K562 (cell line): ENCODE data around the gene KIFAP3. TPM values are rescaled to one million over a fixed set of nuclear protein-coding genes. Genes with fewer than 3 reads are reported as not detected.

ENCODE experiments used
- ADNP ChIP-seq: fragments of 200-800 bp; sonication (Bioruptor generic); IDR thresholded peaks from 2 replicates; pipeline ENCODE4 v1.6.1; 2016; ENCODE audit warnings: missing genetic modification characterization, missing compliant biosample characterization
- DMBX1 ChIP-seq: fragments of 250-450 bp; sonication (Bioruptor Pico); IDR thresholded peaks from 2 replicates; pipeline ENCODE4 v1.8.0; 2022; ENCODE audit warnings: inconsistent platforms, mild to moderate bottlenecking, moderate library complexity, borderline replicate concordance
- E2F3 ChIP-seq: fragments of 250-450 bp; sonication (Bioruptor Pico); IDR thresholded peaks from 2 replicates; pipeline ENCODE4 v1.4.0; 2020; ENCODE audit warnings: mild to moderate bottlenecking
- GATAD2B ChIP-seq: fragments of 450-650 bp; IDR thresholded peaks from 2 replicates; pipeline ENCODE4 v1.6.1; 2017; ENCODE audit warnings: mild to moderate bottlenecking, borderline replicate concordance
- KDM5B ChIP-seq: fragments of 200-600 bp; sonication (generic); IDR thresholded peaks from 2 replicates; pipeline ENCODE4 v1.6.1; 2012; ENCODE audit warnings: low read depth, mild to moderate bottlenecking, moderate library complexity, low read length, control low read depth, inconsistent platforms; ENCODE audit not compliant: insufficient replicate concordance
- NR2C2 ChIP-seq, 2 experiments: fragments of 200-800 bp in 1 of 2; sonication (Bioruptor generic) in 1 of 2; sonication (generic) in 1 of 2; formaldehyde crosslinking in 1 of 2; IDR thresholded peaks; 2 replicates each; pipeline versions ENCODE4 v1.6.1 to v1.8.0; 2016 to 2022; ENCODE audit warnings: mild to moderate bottlenecking in 1 of 2, missing compliant biosample characterization in 1 of 2, missing genetic modification characterization in 1 of 2, missing genetic modification reagents in 1 of 2
- NR4A1 ChIP-seq, 2 experiments: fragments of 250-450 bp in 1 of 2; fragments of 450-650 bp in 1 of 2; sonication (Bioruptor Pico) in 1 of 2; IDR thresholded peaks; 2 replicates each; pipeline versions ENCODE4 v1.4.0 to v1.6.1; 2016 to 2020; ENCODE audit warnings: mild to moderate bottlenecking in 2 of 2, missing compliant biosample characterization in 1 of 2, missing genetic modification characterization in 1 of 2, moderate library complexity in 1 of 2
- RBFOX2 ChIP-seq: fragments of 200-400 bp; formaldehyde crosslinking; IDR thresholded peaks from 2 replicates; pipeline ENCODE4 v1.6.1; 2017; ENCODE audit warnings: low read depth, mild to moderate bottlenecking, low read length, moderate library complexity
- RBM22 ChIP-seq: fragments of 200-400 bp; formaldehyde crosslinking; IDR thresholded peaks from 2 replicates; pipeline ENCODE4 v1.6.1; 2018; ENCODE audit warnings: low read length, low read depth; ENCODE audit not compliant: poor library complexity, severe bottlenecking
- RCOR1 ChIP-seq, 2 experiments: IDR thresholded peaks; 2 replicates each; pipeline ENCODE4 v1.6.1; 2012; ENCODE audit warnings: low read depth in 2 of 2, low read length in 2 of 2, borderline replicate concordance in 1 of 2, improper control_type of control experiment in 1 of 2
- SPI1 ChIP-seq: IDR thresholded peaks from 2 replicates; pipeline ENCODE4 v1.6.1; 2011; ENCODE audit warnings: low read depth, low read length, control low read depth, borderline replicate concordance
- ZNF212 ChIP-seq: fragments of 450-650 bp; formaldehyde crosslinking; IDR thresholded peaks from 2 replicates; pipeline ENCODE4 v1.4.0; 2020; ENCODE audit warnings: mild to moderate bottlenecking
- ZNF316 ChIP-seq: fragments of 450-650 bp; IDR thresholded peaks from 2 replicates; pipeline ENCODE4 v1.6.1; 2016
- polyA plus RNA-seq, 8 experiments: library from polyadenylated mRNA; depleted of rRNA in 4 of 8; stranded (reverse) in 5 of 8; unstranded in 3 of 8; fragments of >200 nt; fragmentation: Nextera tagmentation in 2 of 8; fragmentation: Illumina TruSeq in 1 of 8; extraction: Ambion mirVana in 2 of 8; extraction: Trizol in 1 of 8; gene quantifications; 2 replicates each; pipeline versions ENCODE4 v1.2.1 to v1.2.3, GENCODE V29; 2011 to 2014; ENCODE audit warnings: inconsistent platforms in 1 of 8, missing spikeins in 1 of 8
- total RNA-seq, 7 experiments: library from RNA; depleted of rRNA in 6 of 7; stranded (reverse); fragments of >200 nt in 6 of 7; fragmentation: Illumina TruSeq in 2 of 7; extraction: Trizol in 2 of 7; gene quantifications; 2 replicates each; pipeline versions ENCODE4 v1.2.1 to v1.2.3, GENCODE V29; 2011 to 2021; ENCODE audit warnings: low replicate concordance in 1 of 7
- TF ChIP-seq, protein P1 (sequence below), 2 experiments: IDR thresholded peaks; 2 replicates each; pipeline ENCODE4 v1.6.1; 2012; ENCODE audit warnings: improper control_type of control experiment in 2 of 2, low read depth in 2 of 2, low read length in 2 of 2, borderline replicate concordance in 1 of 2
- TF ChIP-seq, protein P2 (sequence below), 2 experiments: fragments of 450-650 bp; IDR thresholded peaks; 2 replicates each; pipeline ENCODE4 v1.6.1; 2018; ENCODE audit warnings: mild to moderate bottlenecking in 2 of 2, low read depth in 1 of 2; ENCODE audit not compliant: partially characterized antibody in 2 of 2
- TF ChIP-seq, protein P3 (sequence below): fragments of 450-650 bp; IDR thresholded peaks from 2 replicates; pipeline ENCODE4 v1.7.1; 2018; ENCODE audit warnings: mild to moderate bottlenecking, low read depth; ENCODE audit not compliant: partially characterized antibody

The KIFAP3 gene
- total and polyA plus RNA-seq, 9 of the 15 experiments (the other 6 are each of a cell fraction or from before 2014, with no cell fraction given): 8.8 to 17.5 (median 11.8) TPM

DNA sequence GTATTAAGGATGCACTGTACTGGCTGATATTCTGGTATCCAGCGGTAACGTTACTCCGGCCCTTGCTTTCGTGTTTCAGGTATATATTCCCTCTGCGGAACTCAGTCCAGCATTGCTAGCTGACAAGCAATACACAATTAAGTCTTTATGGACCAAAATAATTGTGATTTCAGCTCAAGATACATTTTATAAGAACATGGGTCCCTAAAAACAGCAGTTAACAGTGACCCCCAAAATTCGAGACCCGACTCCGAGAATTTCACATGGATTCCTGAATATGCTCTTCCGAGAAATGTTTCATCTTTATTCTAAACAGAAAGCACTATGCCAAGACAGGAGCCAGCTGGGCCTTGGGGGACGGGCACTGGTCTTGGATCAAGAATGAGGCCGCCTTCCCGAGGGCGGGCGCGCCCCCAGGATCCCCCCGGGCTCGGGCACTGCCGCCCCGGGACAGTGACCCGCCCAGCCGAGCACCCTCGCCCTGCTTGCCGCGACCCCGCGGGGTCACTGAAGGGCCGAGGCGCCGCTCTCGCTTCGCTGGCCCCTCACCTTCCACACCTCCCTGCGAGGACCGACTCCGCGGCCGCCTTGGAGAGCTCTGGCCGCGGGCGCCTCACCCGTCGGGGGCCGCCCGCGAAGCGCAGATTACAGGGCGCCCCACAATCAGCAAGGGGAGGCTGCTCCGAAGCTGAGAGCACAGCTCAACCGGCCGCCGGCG, 181.4 kb downstream of the KIFAP3 start (continued):
- TF ChIP-seq RBM22: peak; percentile 60
- TF ChIP-seq, protein P1, sequence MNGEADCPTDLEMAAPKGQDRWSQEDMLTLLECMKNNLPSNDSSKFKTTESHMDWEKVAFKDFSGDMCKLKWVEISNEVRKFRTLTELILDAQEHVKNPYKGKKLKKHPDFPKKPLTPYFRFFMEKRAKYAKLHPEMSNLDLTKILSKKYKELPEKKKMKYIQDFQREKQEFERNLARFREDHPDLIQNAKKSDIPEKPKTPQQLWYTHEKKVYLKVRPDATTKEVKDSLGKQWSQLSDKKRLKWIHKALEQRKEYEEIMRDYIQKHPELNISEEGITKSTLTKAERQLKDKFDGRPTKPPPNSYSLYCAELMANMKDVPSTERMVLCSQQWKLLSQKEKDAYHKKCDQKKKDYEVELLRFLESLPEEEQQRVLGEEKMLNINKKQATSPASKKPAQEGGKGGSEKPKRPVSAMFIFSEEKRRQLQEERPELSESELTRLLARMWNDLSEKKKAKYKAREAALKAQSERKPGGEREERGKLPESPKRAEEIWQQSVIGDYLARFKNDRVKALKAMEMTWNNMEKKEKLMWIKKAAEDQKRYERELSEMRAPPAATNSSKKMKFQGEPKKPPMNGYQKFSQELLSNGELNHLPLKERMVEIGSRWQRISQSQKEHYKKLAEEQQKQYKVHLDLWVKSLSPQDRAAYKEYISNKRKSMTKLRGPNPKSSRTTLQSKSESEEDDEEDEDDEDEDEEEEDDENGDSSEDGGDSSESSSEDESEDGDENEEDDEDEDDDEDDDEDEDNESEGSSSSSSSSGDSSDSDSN (IDR thresholded peaks at IDR 0.05; ENCODE audit: borderline replicate concordance in 1 of 2, low read depth in 2 of 2, low read length in 2 of 2): peak; percentile 74 to 82; a peak in 3 of 4 replicates
- 0 out of 4 replicates have a peak, but pooled peaks of 1 of the 2 experiments have one; percentile 14 for TF ChIP-seq RCOR1 (IDR thresholded peaks at IDR 0.05; ENCODE audit: borderline replicate concordance in 1 of 2, low read depth in 2 of 2, low read length in 2 of 2)
- TF ChIP-seq SPI1: no peak
- no peak for TF ChIP-seq ADNP (tag)
- TF ChIP-seq E2F3: peak; percentile 53; the same call in 1 of the 2 replicates
- TF ChIP-seq, protein P2, sequence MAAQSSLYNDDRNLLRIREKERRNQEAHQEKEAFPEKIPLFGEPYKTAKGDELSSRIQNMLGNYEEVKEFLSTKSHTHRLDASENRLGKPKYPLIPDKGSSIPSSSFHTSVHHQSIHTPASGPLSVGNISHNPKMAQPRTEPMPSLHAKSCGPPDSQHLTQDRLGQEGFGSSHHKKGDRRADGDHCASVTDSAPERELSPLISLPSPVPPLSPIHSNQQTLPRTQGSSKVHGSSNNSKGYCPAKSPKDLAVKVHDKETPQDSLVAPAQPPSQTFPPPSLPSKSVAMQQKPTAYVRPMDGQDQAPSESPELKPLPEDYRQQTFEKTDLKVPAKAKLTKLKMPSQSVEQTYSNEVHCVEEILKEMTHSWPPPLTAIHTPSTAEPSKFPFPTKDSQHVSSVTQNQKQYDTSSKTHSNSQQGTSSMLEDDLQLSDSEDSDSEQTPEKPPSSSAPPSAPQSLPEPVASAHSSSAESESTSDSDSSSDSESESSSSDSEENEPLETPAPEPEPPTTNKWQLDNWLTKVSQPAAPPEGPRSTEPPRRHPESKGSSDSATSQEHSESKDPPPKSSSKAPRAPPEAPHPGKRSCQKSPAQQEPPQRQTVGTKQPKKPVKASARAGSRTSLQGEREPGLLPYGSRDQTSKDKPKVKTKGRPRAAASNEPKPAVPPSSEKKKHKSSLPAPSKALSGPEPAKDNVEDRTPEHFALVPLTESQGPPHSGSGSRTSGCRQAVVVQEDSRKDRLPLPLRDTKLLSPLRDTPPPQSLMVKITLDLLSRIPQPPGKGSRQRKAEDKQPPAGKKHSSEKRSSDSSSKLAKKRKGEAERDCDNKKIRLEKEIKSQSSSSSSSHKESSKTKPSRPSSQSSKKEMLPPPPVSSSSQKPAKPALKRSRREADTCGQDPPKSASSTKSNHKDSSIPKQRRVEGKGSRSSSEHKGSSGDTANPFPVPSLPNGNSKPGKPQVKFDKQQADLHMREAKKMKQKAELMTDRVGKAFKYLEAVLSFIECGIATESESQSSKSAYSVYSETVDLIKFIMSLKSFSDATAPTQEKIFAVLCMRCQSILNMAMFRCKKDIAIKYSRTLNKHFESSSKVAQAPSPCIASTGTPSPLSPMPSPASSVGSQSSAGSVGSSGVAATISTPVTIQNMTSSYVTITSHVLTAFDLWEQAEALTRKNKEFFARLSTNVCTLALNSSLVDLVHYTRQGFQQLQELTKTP (IDR thresholded peaks at IDR 0.05; ENCODE audit: low read depth in 1 of 2, partially characterized antibody in 2 of 2): no peak
- 0 out of 2 replicates have a peak, but pooled peaks have one; percentile 11 for TF ChIP-seq GATAD2B
- no peak; the same call in 1 of the 2 replicates for TF ChIP-seq NR4A1 (CRISPR knock-in tag; IDR thresholded peaks at IDR 0.05)
- TF ChIP-seq NR4A1 (tag; IDR thresholded peaks at IDR 0.05): no peak
- TF ChIP-seq RBFOX2: peak; percentile 87
- TF ChIP-seq, protein P3, sequence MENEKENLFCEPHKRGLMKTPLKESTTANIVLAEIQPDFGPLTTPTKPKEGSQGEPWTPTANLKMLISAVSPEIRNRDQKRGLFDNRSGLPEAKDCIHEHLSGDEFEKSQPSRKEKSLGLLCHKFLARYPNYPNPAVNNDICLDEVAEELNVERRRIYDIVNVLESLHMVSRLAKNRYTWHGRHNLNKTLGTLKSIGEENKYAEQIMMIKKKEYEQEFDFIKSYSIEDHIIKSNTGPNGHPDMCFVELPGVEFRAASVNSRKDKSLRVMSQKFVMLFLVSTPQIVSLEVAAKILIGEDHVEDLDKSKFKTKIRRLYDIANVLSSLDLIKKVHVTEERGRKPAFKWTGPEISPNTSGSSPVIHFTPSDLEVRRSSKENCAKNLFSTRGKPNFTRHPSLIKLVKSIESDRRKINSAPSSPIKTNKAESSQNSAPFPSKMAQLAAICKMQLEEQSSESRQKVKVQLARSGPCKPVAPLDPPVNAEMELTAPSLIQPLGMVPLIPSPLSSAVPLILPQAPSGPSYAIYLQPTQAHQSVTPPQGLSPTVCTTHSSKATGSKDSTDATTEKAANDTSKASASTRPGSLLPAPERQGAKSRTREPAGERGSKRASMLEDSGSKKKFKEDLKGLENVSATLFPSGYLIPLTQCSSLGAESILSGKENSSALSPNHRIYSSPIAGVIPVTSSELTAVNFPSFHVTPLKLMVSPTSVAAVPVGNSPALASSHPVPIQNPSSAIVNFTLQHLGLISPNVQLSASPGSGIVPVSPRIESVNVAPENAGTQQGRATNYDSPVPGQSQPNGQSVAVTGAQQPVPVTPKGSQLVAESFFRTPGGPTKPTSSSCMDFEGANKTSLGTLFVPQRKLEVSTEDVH: no peak
- no peak for TF ChIP-seq ZNF316
- no peak for TF ChIP-seq NR2C2 (CRISPR knock-in tag; IDR thresholded peaks at IDR 0.05)
- no peak for TF ChIP-seq NR2C2 (tag; IDR thresholded peaks at IDR 0.05)
- TF ChIP-seq KDM5B: peak; percentile 47
- peak; percentile 35; the same call in 1 of the 2 replicates for TF ChIP-seq DMBX1 (CRISPR knock-in tag)
- no peak for TF ChIP-seq ZNF212 (CRISPR knock-in tag)
